B cell (primary cell): ENCODE results near the gene R3HDM4. TPM values are rescaled to one million over a fixed set of nuclear protein-coding genes. Genes with fewer than 3 reads are reported as not detected.

Source experiments
- ATAC-seq: fragments of 200-7000 bp; cut with Tn5 transposase; one replicate; pipeline ENCODE4 v1.10.0; 2021; ENCODE audit warnings: low read depth, mild to moderate bottlenecking, moderate number of reproducible peaks, moderate library complexity
- CTCF ChIA-PET: fragments of 350-600 bp; sonication (Branson Sonifier 250); formaldehyde crosslinking; loops from one replicate; lab custom pipeline; 2021; ENCODE audit warnings: antibody characterized with exemption, inconsistent platforms; lab: Charles Lee
- POLR2A ChIA-PET: fragments of 350-600 bp; sonication (Branson Sonifier 250); formaldehyde crosslinking; loops from one replicate; lab custom pipeline; 2021; ENCODE audit warnings: antibody characterized with exemption; lab: Charles Lee
- DNase-seq: peaks from one replicate; pipeline ENCODE4 v3.0.0; 2013
- H2AFZ ChIP-seq: 2 replicates; pipeline ENCODE4 v1.6.1; 2012; ENCODE audit warnings: mild to moderate bottlenecking, low read depth, low read length; ENCODE audit not compliant: insufficient read depth, poor library complexity, severe bottlenecking
- H3K27ac ChIP-seq, 2 donors: 1 replicate in 1 of 2; 2 replicates in 1 of 2; pipeline ENCODE4 v1.5.1; 2012 to 2013; ENCODE audit warnings: low read length in 2 of 2, mild to moderate bottlenecking in 2 of 2, moderate library complexity in 1 of 2
- H3K27me3 ChIP-seq, 4 experiments: fragments of 200-600 bp in 1 of 4; sonication (generic) in 1 of 4; replicated peaks in 1 of 4; 1 replicate in 2 of 4; 2 replicates in 2 of 4; pipeline versions ENCODE4 v1.6.1 to v1.7.0; 2013 to 2016; ENCODE audit warnings: low read length in 3 of 4, mild to moderate bottlenecking in 2 of 4, mixed read lengths in 1 of 4, moderate library complexity in 1 of 4; ENCODE audit not compliant: insufficient read depth in 4 of 4, control insufficient read depth in 3 of 4; ENCODE audit errors: control extremely low read depth in 1 of 4
- H3K36me3 ChIP-seq, 2 experiments: replicated peaks in 1 of 2; 1 replicate in 1 of 2; 2 replicates in 1 of 2; pipeline versions ENCODE4 v1.6.1 to v1.7.1; 2013; ENCODE audit warnings: low read length in 1 of 2; ENCODE audit not compliant: insufficient read depth in 2 of 2, control insufficient read depth in 1 of 2; ENCODE audit errors: control extremely low read depth in 1 of 2, extremely low read depth in 1 of 2
- H3K4me1 ChIP-seq, 2 donors: fragments of 200-600 bp in 1 of 2; sonication (generic) in 1 of 2; 1 replicate in 1 of 2; 2 replicates in 1 of 2; pipeline versions ENCODE4 v1.5.1 to v1.6.1; 2013 to 2017; ENCODE audit warnings: low read length in 2 of 2; ENCODE audit not compliant: control insufficient read depth in 2 of 2, insufficient read depth in 2 of 2
- H3K4me2 ChIP-seq: replicated peaks from 2 replicates; pipeline ENCODE3; 2012; ENCODE audit warnings: mild to moderate bottlenecking, low read depth, low read length; ENCODE audit not compliant: poor library complexity, severe bottlenecking
- H3K4me3 ChIP-seq, 5 experiments: fragments of 200-600 bp in 1 of 5; sonication (generic) in 1 of 5; 1 replicate in 3 of 5; 2 replicates in 2 of 5; pipeline versions ENCODE4 v1.5.1 to v1.7.0; 2011 to 2016; ENCODE audit warnings: low read length in 4 of 5, mild to moderate bottlenecking in 4 of 5, low read depth in 2 of 5, control low read depth in 1 of 5, moderate library complexity in 1 of 5; ENCODE audit not compliant: insufficient read depth in 1 of 5; ENCODE audit errors: control extremely low read depth in 1 of 5, extremely low read depth in 1 of 5
- H3K79me2 ChIP-seq: fragments of 200-600 bp; sonication (generic); one replicate; pipeline ENCODE4 v1.6.0; 2016; ENCODE audit warnings: low read length; ENCODE audit not compliant: control insufficient read depth, insufficient read depth
- H3K9ac ChIP-seq: fragments of 200-600 bp; sonication (generic); 2 replicates; pipeline ENCODE4 v1.6.1; 2017; ENCODE audit warnings: mild to moderate bottlenecking, low read length, moderate library complexity
- H3K9me3 ChIP-seq, 3 donors: one replicate each; pipeline versions ENCODE4 v1.6.1 to v1.7.1; 2013; ENCODE audit warnings: low read length in 2 of 3; ENCODE audit not compliant: control insufficient read depth in 2 of 3, insufficient read depth in 1 of 3; ENCODE audit errors: control extremely low read depth in 1 of 3
- H4K20me1 ChIP-seq: 2 replicates; pipeline ENCODE4 v1.6.0; 2012; ENCODE audit warnings: mild to moderate bottlenecking, low read length; ENCODE audit not compliant: insufficient read depth, control insufficient read depth, poor library complexity, severe bottlenecking
- H3K27ac Mint-ChIP-seq: one replicate; pipeline ENCODE4 v1.8.0; 2021; ENCODE audit warnings: mixed read lengths
- H3K27me3 Mint-ChIP-seq: one replicate; pipeline ENCODE4 v1.8.0; 2021; ENCODE audit warnings: mixed read lengths
- H3K4me1 Mint-ChIP-seq: one replicate; pipeline ENCODE4 v1.8.0; 2021; ENCODE audit warnings: mixed read lengths
- H3K4me3 Mint-ChIP-seq: one replicate; pipeline ENCODE4 v1.8.0; 2021; ENCODE audit warnings: mixed read lengths
- H3K9me3 Mint-ChIP-seq: one replicate; pipeline ENCODE4 v1.8.0; 2022; ENCODE audit warnings: mixed read lengths; ENCODE audit not compliant: insufficient read depth
- CTCF ChIP-seq: fragments of 200-600 bp; IDR thresholded peaks from one replicate; pipeline ENCODE4 v1.8.0; 2022; ENCODE audit warnings: antibody characterized with exemption, mild to moderate bottlenecking
- EZH2 ChIP-seq: IDR thresholded peaks from 2 replicates; pipeline ENCODE4 v1.6.1; 2012; ENCODE audit warnings: borderline replicate concordance, low read depth, mild to moderate bottlenecking, moderate library complexity, low read length; ENCODE audit not compliant: insufficient read depth, poor library complexity, severe bottlenecking
- WGBS: methylation state at CpG from one replicate; pipeline ENCODE4 v1.1.5; 2013; ENCODE audit warnings: missing lambda C conversion rate; ENCODE audit not compliant: insufficient coverage; 5-methylcytosine and 5-hydroxymethylcytosine counted together
- intact Hi-C: fragments of 100-400 bp; cut with micrococcal nuclease; formaldehyde crosslinking; loops from one replicate; pipeline ENCODE4 v1.10.0; 2022
- polyA plus RNA-seq: library from polyadenylated mRNA; depleted of rRNA; stranded (reverse); fragments of >200 nt; gene quantifications from 2 replicates; pipeline ENCODE4 v1.2.3, GENCODE V29; 2012
- total RNA-seq, 2 donors: library from RNA; stranded (reverse); fragments of 120-200 nt in 1 of 2; gene quantifications; 1 replicate in 1 of 2; 2 replicates in 1 of 2; pipeline versions ENCODE4 v1.2.3 to v1.2.4, GENCODE V29; 2013 to 2022

R3HDM4 gene
- total and polyA plus RNA-seq, 2 donors (not counting 1 experiment from before 2014, with no cell fraction given), result 168 to 176 TPM

GRCh38 chr19:926589-927350 lies 13.8 kb upstream of the R3HDM4 start:
- H3K4me1 Mint-ChIP-seq, result peaks cover 16% of the 10 kb centered on the region
- DNase-seq (peak; percentile 80), ATAC-seq (peak; percentile 14)
- H3K27me3 ChIP-seq, result no peaks in the 10 kb centered on the region
- H3K36me3 ChIP-seq, result no peaks in the 10 kb centered on the region
- intact Hi-C loops, result loop anchor here (1.0 to 10.0 kb wide), 3 partner anchors 21 to 262 kb away; partner anchors contain the start of genes ARHGAP45 and RNF126
- peak overlapping the region; percentile 59 to 79 for H3K27ac ChIP-seq
- H3K4me2 ChIP-seq, result peak overlapping the region; percentile 98
- no peaks in the 10 kb centered on the region for H3K27me3 Mint-ChIP-seq
- CTCF ChIA-PET, result no interaction called here
- peaks cover 17% of the 10 kb centered on the region for H3K79me2 ChIP-seq
- POLR2A ChIA-PET, result interaction anchor here (0.6 to 1.3 kb wide), 6 partner anchors 11 to 745 kb away, joined by 3 to 11 read pairs (median 4); partner anchors contain the start of gene WDR18
- no peaks in the 10 kb centered on the region for H3K9me3 ChIP-seq
- peak overlapping the region; percentile 81 for H3K4me3 Mint-ChIP-seq
- TF ChIP-seq CTCF (no peak), EZH2 (no peak)
- H2AFZ ChIP-seq, result peak overlapping the region; percentile 97
- peak overlapping the region; percentile 25 to 94 (median 86) for H3K4me3 ChIP-seq
- under 1% methylated on average over 35 of the region's 52 CpGs for WGBS
- no peaks in the 10 kb centered on the region for H4K20me1 ChIP-seq
- peaks cover 11 to 31% of the 10 kb centered on the region in 2 donors for H3K4me1 ChIP-seq
- peak overlapping the region; percentile 79 for H3K27ac Mint-ChIP-seq
- peak overlapping the region; percentile 94 for H3K9ac ChIP-seq
- no peaks in the 10 kb centered on the region for H3K9me3 Mint-ChIP-seq

- Histone ChIP-seq H3K9me3 (no peaks in the 10 kb centered on the region), H3K27me3 (no peaks in the 10 kb centered on the region), H3K9ac (peak overlapping the region; percentile 94), H3K4me3 (peak overlapping the region; percentile 36 to 94 (median 86)), H4K20me1 (no peaks in the 10 kb centered on the region), H3K4me2 (peak overlapping the region; percentile 98), H3K27ac (peak overlapping the region; percentile 59 to 79), H3K79me2 (peaks cover 17% of the 10 kb centered on the region), H3K36me3 (no peaks in the 10 kb centered on the region), H2AFZ (peak overlapping the region; percentile 97), H3K4me1 (peaks cover 12 to 34% of the 10 kb centered on the region in 2 donors)
- H3K27ac Mint-ChIP-seq, result peak overlapping the region; percentile 26
- no peak for ATAC-seq
- TF ChIP-seq CTCF, result no peak
- no peak for TF ChIP-seq EZH2
- H3K4me1 Mint-ChIP-seq, result peaks cover 20% of the 10 kb centered on the region
- ChIA-PET POLR2A (interaction anchor here (0.6 to 1.3 kb wide), 3 partner anchors 24 to 177 kb away, joined by 4 to 6 read pairs (median 4); partner anchors contain the start of gene WDR18), CTCF (no interaction called here)
- peak overlapping the region; percentile 74 for H3K4me3 Mint-ChIP-seq
- H3K27me3 Mint-ChIP-seq, result no peaks in the 10 kb centered on the region
- intact Hi-C loops, result loop anchor here (1.0 to 10.0 kb wide), 3 partner anchors 21 to 261 kb away; partner anchors contain the start of genes ARHGAP45 and RNF126
- DNase-seq, result no peak
- no peaks in the 10 kb centered on the region for H3K9me3 Mint-ChIP-seq
- 0% methylated on average over 5 of the region's 21 CpGs for WGBS
These were observed 13.2 kb upstream of the R3HDM4 start for GRCh38 chr19:926323-926588.
